Gastrocnemius medialis (tissue), 4 donors: ENCODE data around the gene TRAPPC11. TPM values are rescaled to one million over a fixed set of nuclear protein-coding genes. Genes with fewer than 3 reads are reported as not detected.

Experiments used
- ATAC-seq, 2 donors: fragments of 150-250 bp; one replicate each; pipeline ENCODE4 v1.9.1; 2016
- DNase-seq, 2 donors: peaks; one replicate each; pipeline ENCODE4 v3.0.0-alpha.2; 2019
- H3K27ac ChIP-seq, 4 donors: fragments of 200-600 bp; sonication (generic); 1 replicate in 1 of 4; 2 replicates in 3 of 4; pipeline ENCODE4 v1.5.1; 2016 to 2018; ENCODE audit warnings: mild to moderate bottlenecking in 2 of 4, moderate library complexity in 1 of 4
- H3K27me3 ChIP-seq, 3 donors: fragments of 200-600 bp; sonication (generic) in 2 of 3; 1 replicate in 1 of 3; 2 replicates in 2 of 3; pipeline versions ENCODE4 v1.5.1 to v1.6.0; 2016 to 2019; ENCODE audit warnings: mild to moderate bottlenecking in 1 of 3, moderate library complexity in 1 of 3
- H3K36me3 ChIP-seq, 2 donors: fragments of 200-600 bp; sonication (generic) in 1 of 2; one replicate each; pipeline ENCODE4 v1.5.1; 2017 to 2018
- H3K4me1 ChIP-seq, 2 donors: fragments of 200-600 bp; sonication (generic) in 1 of 2; one replicate each; pipeline ENCODE4 v1.5.1; 2016 to 2017; ENCODE audit warnings: mild to moderate bottlenecking in 2 of 2
- H3K4me3 ChIP-seq, 4 donors: fragments of 200-600 bp; sonication (generic) in 3 of 4; 1 replicate in 1 of 4; 2 replicates in 3 of 4; pipeline ENCODE4 v1.5.1; 2016 to 2019; ENCODE audit warnings: mild to moderate bottlenecking in 2 of 4
- H3K9me3 ChIP-seq, 3 donors: fragments of 200-600 bp; sonication (generic) in 2 of 3; 1 replicate in 1 of 3; 2 replicates in 2 of 3; pipeline ENCODE4 v1.5.1; 2016 to 2019
- CTCF ChIP-seq, 5 experiments: fragments of 450-650 bp in 3 of 5; fragments of 200-600 bp in 2 of 5; sonication (generic) in 2 of 5; IDR thresholded peaks in 4 of 5; conservative IDR thresholded peaks in 1 of 5; 1 replicate in 4 of 5; 2 replicates in 1 of 5; pipeline ENCODE4 v1.5.1; 2016 to 2019; ENCODE audit warnings: antibody characterized with exemption in 5 of 5, mild to moderate bottlenecking in 3 of 5, moderate library complexity in 3 of 5
- POLR2A ChIP-seq, 2 donors: fragments of 450-650 bp; IDR thresholded peaks; one replicate each; pipeline ENCODE4 v1.6.1; 2017; ENCODE audit warnings: antibody characterized with exemption in 2 of 2, mild to moderate bottlenecking in 2 of 2, moderate library complexity in 2 of 2
- in situ Hi-C, 4 donors: fragments of 200-750 bp; cut with MboI; loops; one replicate each; pipeline versions ENCODE4 v1.15.0 to v1.8.0; 2017; ENCODE audit warnings: low sequenced_read_pairs in 4 of 4
- intact Hi-C: fragments of 100-400 bp; cut with DNase I; formaldehyde crosslinking; loops from one replicate; pipeline ENCODE4 v1.15.1; 2023; ENCODE audit warnings: low total_unique reads
- total RNA-seq, 4 donors: library from RNA; depleted of rRNA; stranded (reverse); fragments of >200 nt; gene quantifications; one replicate each; pipeline versions ENCODE4 v1.1.0 to v1.2.3, GENCODE V29; 2016

TRAPPC11 gene
- total RNA-seq, 4 donors from 2014 or later, result 19.3 to 31.7 (median 20.8) TPM

DNA sequence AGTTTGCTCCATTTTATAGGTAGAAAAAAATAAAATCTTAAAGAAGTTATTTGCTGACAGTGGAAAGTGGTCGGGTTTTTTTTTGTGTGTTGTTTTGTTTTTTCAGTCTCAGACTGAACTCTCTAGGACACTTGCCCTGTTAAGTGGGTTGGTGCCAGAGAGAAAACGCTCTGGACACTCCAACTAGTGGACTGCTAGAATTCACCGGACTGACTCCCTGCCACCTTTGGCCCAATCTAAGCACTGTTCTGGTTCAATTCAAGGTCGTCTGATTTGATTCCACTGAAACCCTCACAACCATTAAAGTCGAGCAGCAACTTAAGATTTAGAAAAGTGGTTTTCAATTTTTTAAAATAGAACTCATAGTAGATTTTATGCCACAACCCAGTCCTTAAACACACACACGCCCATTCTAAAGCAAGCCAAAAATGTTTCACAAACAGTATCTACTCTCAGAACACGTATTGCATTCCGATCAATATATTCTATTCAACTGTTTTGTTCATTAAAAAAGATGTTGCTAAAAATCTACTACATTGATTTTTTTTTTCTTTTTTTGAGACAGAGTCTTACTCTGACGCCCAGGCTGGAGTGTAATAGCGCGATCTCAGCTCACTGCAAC, 27.4 kb upstream of the TRAPPC11 start:
- in situ Hi-C loops, result no loop called here
- no peak overlapping the region for H3K27ac ChIP-seq
- H3K36me3 ChIP-seq, result no peaks in the 10 kb centered on the region
- DNase-seq (no peak), ATAC-seq (no peak)
- H3K27me3 ChIP-seq, result no peaks in the 10 kb centered on the region
- no peak for TF ChIP-seq CTCF (IDR thresholded peaks at IDR 0.05 in 4 of 5, conservative IDR thresholded peaks at IDR 0.05 in 1 of 5)
- TF ChIP-seq POLR2A (IDR thresholded peaks at IDR 0.05), result no peak
- H3K4me3 ChIP-seq, result no peak overlapping the region
- H3K4me1 ChIP-seq, result peaks cover 0 to 4% of the 10 kb centered on the region in 2 donors
- no peaks in the 10 kb centered on the region for H3K9me3 ChIP-seq
- intact Hi-C loops, result no loop called here

- intact Hi-C loops (no loop called here), in situ Hi-C loops (no loop called here)
- Histone ChIP-seq H3K9me3 (no peaks in the 10 kb centered on the region), H3K36me3 (no peaks in the 10 kb centered on the region), H3K27me3 (no peaks in the 10 kb centered on the region), H3K27ac (no peak overlapping the region), H3K4me3 (no peak overlapping the region), H3K4me1 (peaks cover 0 to 4% of the 10 kb centered on the region in 2 donors)
- TF ChIP-seq CTCF (IDR thresholded peaks at IDR 0.05 in 4 of 5, conservative IDR thresholded peaks at IDR 0.05 in 1 of 5) (no peak), POLR2A (IDR thresholded peaks at IDR 0.05) (no peak)
- no peak for ATAC-seq
- DNase-seq, result no peak
These were observed 26.4 kb upstream of the TRAPPC11 start for GRCh38 chr4:183632689-183633088.

DNA sequence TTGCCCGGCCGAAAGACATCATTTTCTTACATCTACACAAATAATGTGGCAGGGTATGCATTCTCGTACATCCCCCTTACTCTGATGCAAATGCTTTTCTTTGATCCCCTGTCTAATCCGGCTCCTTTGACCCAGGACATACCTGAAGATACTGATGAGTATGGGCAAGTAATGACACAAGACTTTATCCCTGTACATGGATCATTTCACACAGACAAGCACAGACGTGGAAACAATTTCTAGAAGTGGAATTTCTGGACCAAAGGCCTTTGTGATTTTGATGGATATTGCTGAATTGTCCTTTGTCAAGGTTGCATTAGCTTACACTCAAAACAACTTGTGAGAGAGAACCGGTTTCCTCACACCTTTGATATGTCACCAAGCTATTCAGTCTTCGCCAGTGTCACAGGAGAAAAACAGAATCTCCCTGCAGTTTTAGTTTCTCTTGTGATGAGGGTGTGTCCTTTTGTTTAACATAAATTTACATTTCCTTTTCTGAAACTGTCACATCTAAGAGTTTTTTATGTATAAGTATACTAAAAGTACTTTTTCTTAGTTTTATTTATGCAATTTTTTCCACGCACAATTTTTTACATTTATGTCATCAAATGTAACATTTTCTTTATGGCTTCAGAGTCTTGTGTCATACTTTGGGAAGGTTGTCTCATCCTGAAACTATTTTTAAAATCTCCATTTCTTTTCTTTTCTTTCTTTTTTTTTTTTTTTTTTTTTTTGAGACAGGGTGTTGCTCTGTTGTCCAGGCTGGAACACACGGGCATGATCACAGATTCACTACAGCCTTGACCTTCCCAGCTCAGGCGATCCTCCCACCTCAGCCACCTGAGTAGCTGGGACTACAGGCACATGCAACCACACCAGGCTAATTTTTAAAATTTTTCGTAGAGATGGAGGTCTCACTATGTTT, 25.4 kb upstream of the TRAPPC11 start:
- H3K4me3 ChIP-seq, result no peak overlapping the region
- in situ Hi-C loops (no loop called here), intact Hi-C loops (no loop called here)
- TF ChIP-seq CTCF (IDR thresholded peaks at IDR 0.05 in 4 of 5, conservative IDR thresholded peaks at IDR 0.05 in 1 of 5) (no peak), POLR2A (IDR thresholded peaks at IDR 0.05) (no peak)
- peaks cover 0 to 4% of the 10 kb centered on the region in 2 donors for H3K4me1 ChIP-seq
- no peaks in the 10 kb centered on the region for H3K9me3 ChIP-seq
- ATAC-seq, result no peak
- no peaks in the 10 kb centered on the region for H3K27me3 ChIP-seq
- no peak for DNase-seq
- H3K27ac ChIP-seq, result no peak overlapping the region
- no peaks in the 10 kb centered on the region for H3K36me3 ChIP-seq

DNA sequence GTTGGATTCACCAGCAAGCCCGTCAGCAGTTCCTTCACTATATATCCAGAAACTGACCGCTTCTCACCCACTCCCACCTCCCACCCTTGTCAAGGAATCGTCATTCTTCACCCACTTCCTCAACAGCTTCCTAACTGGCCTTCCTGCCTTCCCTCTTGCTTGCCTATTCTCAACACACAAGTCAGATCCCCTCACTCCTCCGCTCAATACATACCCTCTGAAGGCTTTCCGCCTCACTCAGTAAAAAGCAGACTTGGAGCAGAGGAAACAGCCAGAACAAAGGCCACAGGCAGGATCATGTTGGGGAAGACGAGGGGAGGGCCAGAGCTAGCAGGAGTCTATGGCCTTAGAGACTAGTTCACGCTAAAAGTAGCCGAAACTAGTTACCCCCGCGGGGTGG, 23.8 kb upstream of the TRAPPC11 start:
- TF ChIP-seq POLR2A (IDR thresholded peaks at IDR 0.05) (no peak), CTCF (IDR thresholded peaks at IDR 0.05 in 4 of 5, conservative IDR thresholded peaks at IDR 0.05 in 1 of 5) (no peak)
- peaks cover 0 to 4% of the 10 kb centered on the region in 2 donors for H3K4me1 ChIP-seq
- no peak overlapping the region for H3K27ac ChIP-seq
- in situ Hi-C loops (no loop called here), intact Hi-C loops (no loop called here)
- H3K9me3 ChIP-seq, result no peaks in the 10 kb centered on the region
- no peak overlapping the region for H3K4me3 ChIP-seq
- no peak for ATAC-seq
- no peaks in the 10 kb centered on the region for H3K36me3 ChIP-seq
- H3K27me3 ChIP-seq, result no peaks in the 10 kb centered on the region
- no peak for DNase-seq
